AG04449 (cell line): Measurements from ENCODE around the gene PRKAR1A.

ENCODE experiments used
- CTCF ChIA-PET: fragments of 350-600 bp; formaldehyde crosslinking; extraction: SDS; loops from one replicate; lab custom pipeline; 2021; ENCODE audit warnings: antibody characterized with exemption; lab: Yijun Ruan, JAX
- POLR2A ChIA-PET: fragments of 400-600, 350-600 bp; formaldehyde crosslinking; extraction: SDS; loops from one replicate; lab custom pipeline; 2020; ENCODE audit warnings: antibody characterized with exemption, inconsistent platforms; lab: Yijun Ruan, JAX
- DNase-seq: peaks from one replicate; pipeline ENCODE4 v3.0.0-alpha.2; 2010; ENCODE audit warnings: low read depth, low spot score
- H3K4me3 ChIP-seq: 2 replicates; pipeline ENCODE4 v1.5.1; 2011; ENCODE audit warnings: low read depth, mild to moderate bottlenecking, control low read depth, low read length
- CTCF ChIP-seq: IDR thresholded peaks from one replicate; pipeline ENCODE4 v1.5.1; 2011; ENCODE audit warnings: mild to moderate bottlenecking, moderate library complexity, low read length, control low read depth, inconsistent platforms; ENCODE audit not compliant: insufficient read depth; ENCODE audit errors: missing control alignments

PRKAR1A gene

GRCh38 chr17:68599552-68600066, 87.4 kb downstream of the PRKAR1A start:
- TF ChIP-seq CTCF, result no peak
- H3K4me3 ChIP-seq, result no peak overlapping the region
- POLR2A ChIA-PET, result no interaction called here
- no peak for DNase-seq
- CTCF ChIA-PET, result no interaction called here

- H3K4me3 ChIP-seq, result no peak overlapping the region
- CTCF ChIA-PET, result no interaction called here
Observed at GRCh38 chr17:68600067-68600930, 88.1 kb downstream of the PRKAR1A start.

More at GRCh38 chr17:68600067-68600930, 88.1 kb downstream of the PRKAR1A start:
- no peak for DNase-seq
- TF ChIP-seq CTCF, result no peak
- POLR2A ChIA-PET, result no interaction called here
